Thymus (tissue), 14 donors: ENCODE results near the gene TCEAL5. TPM values are rescaled to one million over a fixed set of nuclear protein-coding genes. Genes with fewer than 3 reads are reported as not detected.
"Not testable (repeated sequence)": the region's sequence is repeated elsewhere in the genome, so short reads cannot be mapped to it uniquely, and the experiment has no call there.

Experiments
- DNase-seq, 9 donors: peaks; one replicate each; pipeline ENCODE4 v3.0.0-alpha.2; 2013; ENCODE audit warnings: low spot score in 9 of 9, low read depth in 6 of 9, missing footprints in 1 of 9
- H3K27ac ChIP-seq, 2 donors: one replicate each; pipeline ENCODE4 v1.5.1; 2013; ENCODE audit warnings: control low read depth in 1 of 2, low read depth in 1 of 2, low read length in 1 of 2, mild to moderate bottlenecking in 1 of 2, moderate library complexity in 1 of 2
- H3K27me3 ChIP-seq, 2 donors: one replicate each; pipeline ENCODE4 v1.5.1; 2013; ENCODE audit warnings: low read length in 1 of 2; ENCODE audit not compliant: control insufficient read depth in 2 of 2, insufficient read depth in 1 of 2
- H3K36me3 ChIP-seq, 2 donors: one replicate each; pipeline ENCODE4 v1.5.1; 2013; ENCODE audit warnings: low read length in 1 of 2, mild to moderate bottlenecking in 1 of 2, moderate library complexity in 1 of 2; ENCODE audit not compliant: control insufficient read depth in 2 of 2, insufficient read depth in 2 of 2
- H3K4me1 ChIP-seq, 2 donors: one replicate each; pipeline ENCODE4 v1.5.1; 2013; ENCODE audit warnings: low read length in 2 of 2; ENCODE audit not compliant: control insufficient read depth in 2 of 2, insufficient read depth in 2 of 2
- H3K4me3 ChIP-seq, 2 donors: one replicate each; pipeline ENCODE4 v1.5.1; 2013; ENCODE audit warnings: low read length in 2 of 2, control low read depth in 1 of 2, mild to moderate bottlenecking in 1 of 2
- H3K9me3 ChIP-seq, 2 donors: one replicate each; pipeline ENCODE4 v1.5.1; 2013; ENCODE audit warnings: low read length in 1 of 2, mild to moderate bottlenecking in 1 of 2; ENCODE audit not compliant: control insufficient read depth in 2 of 2, insufficient read depth in 1 of 2
- WGBS: extraction: QIAGEN DNeasy Blood & Tissue Kit; methylation state at CpG from one replicate; pipeline ENCODE4 v1.1.7; 2013; 5-methylcytosine and 5-hydroxymethylcytosine counted together
- long read RNA-seq, 10 donors: transcript quantifications; one replicate each; lab custom pipeline, GENCODE V29; 2026
- polyA plus RNA-seq: library from polyadenylated mRNA; stranded (reverse); fragments of 200-250 nt; gene quantifications from one replicate; pipeline ENCODE4 v1.2.3, GENCODE V29; 2013
- total RNA-seq: library from RNA; stranded (reverse); fragments of 120-200 nt; gene quantifications from one replicate; pipeline ENCODE4 v1.2.4, GENCODE V29; 2013
- donor health status: healthy.

Gene TCEAL5, protein sequence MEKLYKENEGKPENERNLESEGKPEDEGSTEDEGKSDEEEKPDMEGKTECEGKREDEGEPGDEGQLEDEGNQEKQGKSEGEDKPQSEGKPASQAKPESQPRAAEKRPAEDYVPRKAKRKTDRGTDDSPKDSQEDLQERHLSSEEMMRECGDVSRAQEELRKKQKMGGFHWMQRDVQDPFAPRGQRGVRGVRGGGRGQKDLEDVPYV
- total RNA-seq (0.42 TPM), polyA plus RNA-seq (0.52 TPM)
- long read RNA-seq, donor 1, result 0 reads
- long read RNA-seq, donor 2, result 0 reads
- long read RNA-seq, donor 3, partial matches to known transcripts, result 90 of 168 reads
- long read RNA-seq, donor 3, other reads (novel, unspliced or antisense), result 78 of 168 reads
- long read RNA-seq, donor 4, partial matches to known transcripts, result 197 of 204 reads
- long read RNA-seq, donor 4, other reads (novel, unspliced or antisense), result 7 of 204 reads
- long read RNA-seq, donor 5, partial matches to known transcripts, result 583 of 657 reads
- long read RNA-seq, donor 5, other reads (novel, unspliced or antisense), result 71 of 657 reads
- long read RNA-seq, donor 6, partial matches to known transcripts, result 36 of 90 reads
- long read RNA-seq, donor 6, other reads (novel, unspliced or antisense), result 54 of 90 reads
- long read RNA-seq, donor 7, partial matches to known transcripts, result 107 of 169 reads
- long read RNA-seq, donor 7, other reads (novel, unspliced or antisense), result 61 of 169 reads
- long read RNA-seq, donor 8, result 0 reads
- long read RNA-seq, donor 9, result 0 reads
- long read RNA-seq, donor 10, partial matches to known transcripts, result 0 of 1 reads
- long read RNA-seq, donor 10, other reads (novel, unspliced or antisense), result 0 of 1 reads

GRCh38 chrX:103276581-103277002 is at the start of gene TCEAL5:
Gene TCEAL5, minus strand, starts transcription at chrX:103276750. Its CDS starts 2,187 bp downstream, at chrX:103274563.
- Histone ChIP-seq H3K36me3 (no peaks in the 10 kb centered on the region), H3K4me1 (no peaks in the 10 kb centered on the region), H3K27me3 (peaks cover 0 to 37% of the 10 kb centered on the region in 2 donors), H3K4me3 (no peak within 1 kb of the TSS), H3K9me3 (no peaks in the 10 kb centered on the region), H3K27ac (no peak within 1 kb of the TSS)
- 1% methylated on average over 17 of the region's 17 CpGs for WGBS
- no peak for DNase-seq

- WGBS, result 90% methylated on average over 3 of the region's 3 CpGs
- DNase-seq, result no peak
Measured at GRCh38 chrX:103311399-103311780, 34.8 kb upstream of the TCEAL5 start.

GRCh38 chrX:103310555-103311398 is 34.2 kb upstream of the TCEAL5 start, which contains the start of gene BEX2:
Gene BEX2, minus strand, starts transcription at chrX:103310990. Its CDS starts 1,014 bp downstream, at chrX:103309976.
- no peaks in the 10 kb centered on the region for H3K36me3 ChIP-seq
- H3K9me3 ChIP-seq, result no peaks in the 10 kb centered on the region
- peak; percentile 31 to 85 (median 56) for DNase-seq
- H3K27me3 ChIP-seq, result peaks cover 0 to 10% of the 10 kb centered on the region in 2 donors
- WGBS, result 2% methylated on average over 51 of the region's 52 CpGs
- H3K27ac ChIP-seq, result no peak within 1 kb of the TSS
- H3K4me1 ChIP-seq, result no peaks in the 10 kb centered on the region
- H3K4me3 ChIP-seq, result peak within 1 kb of the TSS; percentile 46 to 72

More at GRCh38 chrX:103311399-103311780, 34.8 kb upstream of the TCEAL5 start:
- no peaks in the 10 kb centered on the region for H3K36me3 ChIP-seq
- H3K9me3 ChIP-seq, result no peaks in the 10 kb centered on the region
- no peak overlapping the region for H3K4me3 ChIP-seq
- H3K27me3 ChIP-seq, result peaks cover 0 to 10% of the 10 kb centered on the region in 2 donors
- no peaks in the 10 kb centered on the region for H3K4me1 ChIP-seq
- H3K27ac ChIP-seq, result no peak overlapping the region

GRCh38 chrX:103309860-103310554 is 33.5 kb upstream of the TCEAL5 start:
- H3K36me3 ChIP-seq, result no peaks in the 10 kb centered on the region
- H3K9me3 ChIP-seq, result no peaks in the 10 kb centered on the region
- peaks cover 0 to 10% of the 10 kb centered on the region in 2 donors for H3K27me3 ChIP-seq
- peak in 2 of 9 donors; percentile 0 to 5 for DNase-seq
- H3K27ac ChIP-seq, result no peak overlapping the region
- WGBS, result 19% methylated on average over 32 of the region's 32 CpGs
- H3K4me1 ChIP-seq, result no peaks in the 10 kb centered on the region
- peak overlapping the region; percentile 46 to 72 for H3K4me3 ChIP-seq

- H3K4me3 ChIP-seq, H3K36me3 ChIP-seq, H3K27me3 ChIP-seq, H3K9me3 ChIP-seq, H3K4me1 ChIP-seq, DNase-seq, H3K27ac ChIP-seq: not testable (repeated sequence)
- WGBS, result 98% methylated on average over 4 of the region's 4 CpGs
Measured at GRCh38 chrX:103305666-103306065, 29.1 kb upstream of the TCEAL5 start.

DNA sequence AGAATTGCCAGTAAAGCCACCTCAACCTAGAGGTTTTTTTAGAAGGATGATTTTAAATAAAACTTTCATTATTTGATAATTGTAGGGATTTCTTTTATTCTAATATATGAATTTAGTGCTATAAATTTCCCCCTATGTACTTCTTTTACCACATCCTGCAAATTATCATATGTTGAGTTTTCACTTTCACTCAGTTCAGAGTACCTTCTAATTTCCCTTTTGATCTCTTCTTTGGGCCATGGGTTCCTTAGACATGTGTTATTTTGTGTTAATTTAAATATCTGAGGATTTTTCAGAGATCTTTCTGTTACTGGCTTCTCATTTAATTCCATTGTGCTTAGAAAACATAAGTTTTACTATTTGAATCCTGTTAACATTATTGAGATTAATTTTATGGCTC is 28.2 kb upstream of the TCEAL5 start:
- no peak overlapping the region for H3K27ac ChIP-seq
- no peak for DNase-seq
- H3K27me3 ChIP-seq, result no peaks in the 10 kb centered on the region
- H3K9me3 ChIP-seq, result no peaks in the 10 kb centered on the region
- H3K4me1 ChIP-seq, result no peaks in the 10 kb centered on the region
- H3K4me3 ChIP-seq, result no peak overlapping the region
- H3K36me3 ChIP-seq, result no peaks in the 10 kb centered on the region

DNA sequence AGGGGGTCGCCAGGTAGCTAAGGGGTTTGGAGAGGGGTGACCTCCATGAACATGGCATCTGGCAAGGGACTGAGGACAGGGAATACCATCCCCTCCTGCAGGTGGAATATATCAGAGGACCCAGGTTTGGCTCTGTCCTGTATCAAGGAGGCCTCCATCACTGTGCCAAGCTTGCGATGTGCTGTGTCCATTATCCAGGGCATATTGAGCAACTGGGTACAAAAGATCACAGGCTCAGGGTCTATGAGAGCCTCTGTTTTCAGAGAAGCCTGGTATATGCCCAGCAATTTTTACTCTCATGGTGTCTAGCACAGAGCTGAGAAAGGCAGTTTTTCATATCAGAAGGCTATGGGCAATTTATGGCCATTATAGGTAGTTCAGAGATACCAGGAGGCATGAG is 16.6 kb upstream of the TCEAL5 start:
- H3K9me3 ChIP-seq, result no peaks in the 10 kb centered on the region
- 98% methylated on average over 2 of the region's 2 CpGs for WGBS
- no peaks in the 10 kb centered on the region for H3K27me3 ChIP-seq
- no peaks in the 10 kb centered on the region for H3K4me1 ChIP-seq
- no peak for DNase-seq
- H3K4me3 ChIP-seq, result no peak overlapping the region
- no peak overlapping the region for H3K27ac ChIP-seq
- H3K36me3 ChIP-seq, result no peaks in the 10 kb centered on the region

GRCh38 chrX:103279624-103280023 is 3.1 kb upstream of the TCEAL5 start:
- no peak overlapping the region for H3K27ac ChIP-seq
- no peaks in the 10 kb centered on the region for H3K9me3 ChIP-seq
- peaks cover 0 to 33% of the 10 kb centered on the region in 2 donors for H3K27me3 ChIP-seq
- WGBS, result 100% methylated on average over 1 of the region's 1 CpG
- no peak for DNase-seq
- H3K36me3 ChIP-seq, result no peaks in the 10 kb centered on the region
- no peak overlapping the region for H3K4me3 ChIP-seq
- no peaks in the 10 kb centered on the region for H3K4me1 ChIP-seq
